K562 (cell line): ENCODE results near the gene NPC1. TPM values are rescaled to one million over a fixed set of nuclear protein-coding genes. Genes with fewer than 3 reads are reported as not detected.

ENCODE experiments used
- ATAC-seq: fragments of 200-7000 bp; cut with Tn5 transposase; 3 replicates; pipeline ENCODE4 v1.9.1; 2020; ENCODE audit warnings: moderate library complexity
- BruUV-seq: library from RNA; stranded (reverse); fragments of 400-500 nt; replicated peaks from 2 replicates; lab custom pipeline; 2021; lab: Mats Ljungman, UMichigan
- CTCF ChIA-PET: fragments of 300-600 bp; formaldehyde crosslinking; extraction: SDS; loops from one replicate; lab custom pipeline; 2021; ENCODE audit warnings: low intra/inter-chr PET ratio; lab: Yijun Ruan, JAX
- POLR2A ChIA-PET: fragments of 300-600, 350-650 bp; sonication (Branson Sonifier 250); formaldehyde crosslinking; extraction: SDS; loops from one replicate; lab custom pipeline; 2021; ENCODE audit warnings: antibody characterized with exemption, inconsistent platforms; lab: Yijun Ruan, JAX
- DNase-seq, 4 experiments: peaks; one replicate each; pipeline versions ENCODE4 v3.0.0 to v3.0.0-alpha.2; 2011 to 2018; ENCODE audit warnings: low spot score in 3 of 4, mixed read lengths in 3 of 4; ENCODE audit errors: extremely low read depth in 1 of 4
- FAIRE-seq: peaks from 2 replicates; lab custom pipeline; 2011; peaks lifted over from hg19 to GRCh38; lab: Jason Lieb, UNC
- H2AFZ ChIP-seq: 2 replicates; pipeline ENCODE4 v1.6.0; 2011; ENCODE audit warnings: low read depth, low read length, control low read depth, inconsistent platforms
- H3K27ac ChIP-seq: fragments of 200-600 bp; 3 replicates; pipeline ENCODE4 v1.8.0; 2011; ENCODE audit warnings: low read depth, mild to moderate bottlenecking, control low read depth, inconsistent platforms, low read length, moderate library complexity, mixed read lengths; ENCODE audit errors: extremely low read depth
- H3K27me3 ChIP-seq, 2 experiments: fragments of 300-600 bp in 1 of 2; 2 replicates in 1 of 2; 3 replicates in 1 of 2; pipeline versions ENCODE4 v1.6.0 to v1.8.0; 2011; ENCODE audit warnings: inconsistent platforms in 2 of 2, low read length in 2 of 2, mild to moderate bottlenecking in 1 of 2, mixed read lengths in 1 of 2, moderate library complexity in 1 of 2; ENCODE audit not compliant: control insufficient read depth in 2 of 2, insufficient read depth in 2 of 2
- H3K36me3 ChIP-seq: fragments of 300-600 bp; 3 replicates; pipeline ENCODE4 v1.8.0; 2011; ENCODE audit warnings: mild to moderate bottlenecking, low read length, inconsistent platforms; ENCODE audit not compliant: control insufficient read depth, insufficient read depth
- H3K4me1 ChIP-seq, 2 experiments: fragments of 200-600 bp in 1 of 2; replicated peaks in 1 of 2; 2 replicates in 1 of 2; 3 replicates in 1 of 2; pipeline versions ENCODE4 v1.5.1 to v1.8.0; 2011; ENCODE audit warnings: inconsistent platforms in 2 of 2, low read length in 2 of 2, mild to moderate bottlenecking in 1 of 2, mixed read lengths in 1 of 2, moderate library complexity in 1 of 2; ENCODE audit not compliant: control insufficient read depth in 2 of 2, insufficient read depth in 2 of 2
- H3K4me2 ChIP-seq: 2 replicates; pipeline ENCODE4 v1.6.1; 2011; ENCODE audit warnings: low read length, control low read depth, inconsistent platforms, mixed read lengths; ENCODE audit not compliant: insufficient read depth
- H3K4me3 ChIP-seq: fragments of 200-600 bp; sonication (generic), shearing (Covaris generic); 2 replicates; pipeline ENCODE4 v1.5.1; 2016; ENCODE audit warnings: control low read depth, inconsistent platforms
- H3K79me2 ChIP-seq: fragments of 200-600 bp; 3 replicates; pipeline ENCODE4 v1.8.0; 2011; ENCODE audit warnings: low read length, inconsistent platforms; ENCODE audit not compliant: control insufficient read depth, insufficient read depth
- H3K9ac ChIP-seq, 2 experiments: 2 replicates each; pipeline versions ENCODE4 v1.6.0 to v1.6.1; 2011; ENCODE audit warnings: low read depth in 2 of 2, low read length in 2 of 2, control low read depth in 1 of 2, inconsistent platforms in 1 of 2, mild to moderate bottlenecking in 1 of 2, mixed read lengths in 1 of 2; ENCODE audit not compliant: insufficient read depth in 1 of 2
- H3K9me1 ChIP-seq: one replicate; pipeline ENCODE4 v1.6.0; 2011; ENCODE audit warnings: inconsistent platforms, mild to moderate bottlenecking, low read length, moderate library complexity; ENCODE audit not compliant: control insufficient read depth, insufficient read depth
- H3K9me3 ChIP-seq: replicated peaks from 2 replicates; pipeline ENCODE4 v1.5.1; 2011; ENCODE audit warnings: low read depth, low read length, inconsistent platforms; ENCODE audit not compliant: control insufficient read depth, insufficient read depth
- H4K20me1 ChIP-seq: replicated peaks from 2 replicates; pipeline ENCODE4 v1.6.1; 2011; ENCODE audit warnings: low read length, inconsistent platforms, mixed read lengths; ENCODE audit not compliant: control insufficient read depth, insufficient read depth
- ADNP ChIP-seq: fragments of 200-800 bp; sonication (Bioruptor generic); IDR thresholded peaks from 2 replicates; pipeline ENCODE4 v1.6.1; 2016; ENCODE audit warnings: missing genetic modification characterization, missing compliant biosample characterization
- CBX5 ChIP-seq: IDR thresholded peaks from 2 replicates; pipeline ENCODE4 v1.6.1; 2014; ENCODE audit warnings: low read depth, borderline replicate concordance
- CEBPB ChIP-seq: fragments of 450-650 bp; IDR thresholded peaks from 2 replicates; pipeline ENCODE4 v1.6.1; 2016; ENCODE audit warnings: missing genetic modification characterization, missing compliant biosample characterization
- HMG20B ChIP-seq: fragments of 250-450 bp; sonication (Bioruptor Pico); IDR thresholded peaks from 2 replicates; pipeline ENCODE4 v1.5.0; 2021; ENCODE audit warnings: mild to moderate bottlenecking
- ILK ChIP-seq: fragments of 450-650 bp; IDR thresholded peaks from 2 replicates; pipeline ENCODE4 v1.6.1; 2016; ENCODE audit warnings: missing genetic modification characterization, low read depth, mild to moderate bottlenecking, missing compliant biosample characterization, moderate library complexity, borderline replicate concordance
- MEF2A ChIP-seq: IDR thresholded peaks from 2 replicates; pipeline ENCODE4 v1.6.1; 2011; ENCODE audit warnings: low read depth, mild to moderate bottlenecking, low read length, moderate library complexity; ENCODE audit not compliant: control insufficient read depth
- PML ChIP-seq: IDR thresholded peaks from 2 replicates; pipeline ENCODE4 v1.6.1; 2012; ENCODE audit warnings: low read length, inconsistent platforms
- SOX6 ChIP-seq: fragments of 450-650 bp; IDR thresholded peaks from 2 replicates; pipeline ENCODE4 v1.6.1; 2014; ENCODE audit warnings: mild to moderate bottlenecking
- ZNF12 ChIP-seq: sonication (generic); formaldehyde crosslinking; IDR thresholded peaks from 2 replicates; pipeline ENCODE4 v1.4.0; 2020; ENCODE audit warnings: mild to moderate bottlenecking, missing genetic modification reagents
- ZNF175 ChIP-seq: fragments of 200-800 bp; sonication (Bioruptor generic); IDR thresholded peaks from 2 replicates; pipeline ENCODE4 v1.6.1; 2016; ENCODE audit warnings: low read depth, mild to moderate bottlenecking, missing genetic modification characterization, missing compliant biosample characterization
- WGBS: fragments of 100-300 bp; shearing (Covaris generic); methylation state at CpG from one replicate; pipeline ENCODE4 v1.1.6; 2016; ENCODE audit warnings: low coverage, mixed read lengths; ENCODE audit not compliant: insufficient coverage; ENCODE audit errors: missing lambda C conversion rate; 5-methylcytosine and 5-hydroxymethylcytosine counted together
- in situ Hi-C: fragments of 300-500 bp; cut with MboI; formaldehyde crosslinking; loops from 4 replicates; pipeline ENCODE4 v1.15.0; 2018; ENCODE audit warnings: inconsistent platforms, mixed read lengths
- intact Hi-C: fragments of 100-400 bp; cut with micrococcal nuclease; formaldehyde crosslinking; loops from 2 replicates; pipeline ENCODE4 v1.14.2; 2022
- polyA plus RNA-seq, 8 experiments: library from polyadenylated mRNA; depleted of rRNA in 4 of 8; stranded (reverse) in 5 of 8; unstranded in 3 of 8; fragments of >200 nt; fragmentation: Nextera tagmentation in 2 of 8; fragmentation: Illumina TruSeq in 1 of 8; extraction: Ambion mirVana in 2 of 8; extraction: Trizol in 1 of 8; gene quantifications; 2 replicates each; pipeline versions ENCODE4 v1.2.1 to v1.2.3, GENCODE V29; 2011 to 2014; ENCODE audit warnings: inconsistent platforms in 1 of 8, missing spikeins in 1 of 8
- total RNA-seq, 7 experiments: library from RNA; depleted of rRNA in 6 of 7; stranded (reverse); fragments of >200 nt in 6 of 7; fragmentation: Illumina TruSeq in 2 of 7; extraction: Trizol in 2 of 7; gene quantifications; 2 replicates each; pipeline versions ENCODE4 v1.2.1 to v1.2.3, GENCODE V29; 2011 to 2021; ENCODE audit warnings: low replicate concordance in 1 of 7

The NPC1 gene
- total and polyA plus RNA-seq, 9 of the 15 experiments (the other 6 are each of a cell fraction or from before 2014, with no cell fraction given): 17.1 to 45.9 (median 27.6) TPM

- Histone ChIP-seq H3K27me3 (no peaks in the 10 kb centered on the region), H3K9me3 (no peaks in the 10 kb centered on the region), H3K4me3 (no peak overlapping the region), H3K9me1 (no peaks in the 10 kb centered on the region), H2AFZ (no peak overlapping the region), H4K20me1 (no peaks in the 10 kb centered on the region), H3K4me1 (peaks cover 3 to 10% of the 10 kb centered on the region in 2 experiments), H3K9ac (no peak overlapping the region)
- no peak for ATAC-seq
- intact Hi-C loops (no loop called here), in situ Hi-C loops (no loop called here)
- 79% methylated on average over 12 of the region's 12 CpGs for WGBS
- TF ChIP-seq HMG20B (CRISPR knock-in tag) (no peak), ZNF175 (CRISPR knock-in tag) (no peak), CEBPB (tag) (0 out of 2 replicates have a peak, but pooled peaks have one; percentile 9)
- TF ChIP-seq, all 486 proteins: peak for 1
- Histone ChIP-seq H3K27ac (no peak overlapping the region), H3K4me2 (no peak overlapping the region), H3K79me2 (peaks cover 8% of the 10 kb centered on the region; the same call in 2 of the 3 replicates), H3K36me3 (peaks cover 85% of the 10 kb centered on the region)
- ChIA-PET CTCF (no interaction called here), POLR2A (interaction anchor here (0.9 kb wide), 1 partner anchor 67 kb away, joined by 3 read pairs; no protein-coding TSS in a partner anchor)
- BruUV-seq: no TSS peak
- DNase-seq (no peak), FAIRE-seq (no peak)
Observed at GRCh38 chr18:23523429-23524212, 62.7 kb downstream of the NPC1 start.

GRCh38 chr18:23521907-23522306 is 64.4 kb downstream of the NPC1 start:
- in situ Hi-C loops: no loop called here
- Histone ChIP-seq H3K9me1 (no peaks in the 10 kb centered on the region), H3K27ac (no peak overlapping the region), H3K4me2 (no peak overlapping the region), H3K27me3 (no peaks in the 10 kb centered on the region), H3K79me2 (no peaks in the 10 kb centered on the region), H3K4me3 (no peak overlapping the region), H2AFZ (no peak overlapping the region), H3K9me3 (no peaks in the 10 kb centered on the region), H3K9ac (no peak overlapping the region), H4K20me1 (no peaks in the 10 kb centered on the region), H3K4me1 (no peaks in the 10 kb centered on the region), H3K36me3 (peaks cover 84% of the 10 kb centered on the region)
- no TSS peak for BruUV-seq
- ChIA-PET POLR2A (interaction anchor here (0.7 to 1.2 kb wide), 2 partner anchors 20 to 67 kb away, joined by 3 read pairs; no protein-coding TSS in a partner anchor), CTCF (no interaction called here)
- no peak for DNase-seq
- intact Hi-C loops: no loop called here
- no peak for FAIRE-seq
- no peak for TF ChIP-seq ILK
- TF ChIP-seq CBX5: no peak
- no peak for TF ChIP-seq SOX6
- no peak for TF ChIP-seq MEF2A
- no peak for TF ChIP-seq ZNF12 (CRISPR knock-in tag)
- no peak for TF ChIP-seq PML
- TF ChIP-seq ADNP (tag): no peak
- WGBS: 91% methylated on average over 7 of the region's 7 CpGs
- ATAC-seq: no peak
